Esophagus (tissue), 2 donors: Measurements from ENCODE around the gene LMO1. TPM values are rescaled to one million over a fixed set of nuclear protein-coding genes. Genes with fewer than 3 reads are reported as not detected.

Experiments
- H3K27ac ChIP-seq, 2 donors: one replicate each; pipeline ENCODE4 v1.5.1; 2013; ENCODE audit warnings: low read depth in 2 of 2, mild to moderate bottlenecking in 2 of 2, inconsistent platforms in 1 of 2, low read length in 1 of 2, moderate library complexity in 1 of 2
- H3K27me3 ChIP-seq, 2 donors: one replicate each; pipeline ENCODE4 v1.6.1; 2013; ENCODE audit warnings: low read length in 2 of 2, control low read depth in 1 of 2, mild to moderate bottlenecking in 1 of 2; ENCODE audit not compliant: insufficient read depth in 2 of 2, control insufficient read depth in 1 of 2
- H3K36me3 ChIP-seq, 2 donors: one replicate each; pipeline ENCODE4 v1.6.1; 2013; ENCODE audit warnings: low read length in 1 of 2; ENCODE audit not compliant: control insufficient read depth in 2 of 2, insufficient read depth in 2 of 2
- H3K4me1 ChIP-seq, 2 donors: one replicate each; pipeline ENCODE4 v1.6.1; 2013; ENCODE audit warnings: low read length in 1 of 2; ENCODE audit not compliant: control insufficient read depth in 2 of 2, insufficient read depth in 2 of 2
- H3K4me3 ChIP-seq, 2 donors: one replicate each; pipeline ENCODE4 v1.5.1; 2013; ENCODE audit warnings: low read length in 2 of 2, mild to moderate bottlenecking in 2 of 2, low read depth in 1 of 2, moderate library complexity in 1 of 2
- H3K9me3 ChIP-seq, 2 donors: one replicate each; pipeline ENCODE4 v1.6.1; 2013; ENCODE audit warnings: mild to moderate bottlenecking in 2 of 2, low read depth in 1 of 2, low read length in 1 of 2, moderate library complexity in 1 of 2; ENCODE audit not compliant: control insufficient read depth in 2 of 2, insufficient read depth in 1 of 2
- WGBS, 2 donors: extraction: QIAGEN DNeasy Blood & Tissue Kit; methylation state at CpG; one replicate each; pipeline ENCODE4 v1.1.7; 2013; 5-methylcytosine and 5-hydroxymethylcytosine counted together
- polyA plus RNA-seq, 2 donors: library from polyadenylated mRNA; stranded (reverse); fragments of 200-250 nt; gene quantifications; one replicate each; pipeline ENCODE4 v1.2.3, GENCODE V29; 2013
- donor health status: healthy with polysubstance abuse.
- donor health status: Bipolar disorder and iron deficiency.

LMO1 gene
- polyA plus RNA-seq, 2 donors, result 0.06 to 0.08 TPM

DNA sequence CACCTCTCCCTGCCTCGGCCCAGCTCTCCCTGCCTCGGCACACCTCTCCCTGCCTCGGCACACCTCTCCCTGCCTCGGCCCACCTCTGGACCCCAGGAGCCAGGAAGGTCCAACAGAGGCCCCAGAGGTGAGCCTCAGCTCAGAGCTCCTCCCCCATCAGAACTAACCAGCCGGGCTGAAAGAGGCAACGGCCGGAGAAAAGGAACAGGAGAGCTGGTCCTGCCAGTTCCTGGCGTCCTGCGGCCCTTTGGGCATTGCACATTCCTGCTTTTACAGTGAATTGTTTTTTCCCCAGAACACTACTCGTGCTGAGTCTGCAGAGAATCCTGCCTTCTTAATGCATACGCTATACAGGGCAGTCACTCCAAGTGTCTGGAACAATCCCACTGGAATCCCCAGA, 45.8 kb downstream of the LMO1 start:
- H3K4me1 ChIP-seq, result peaks cover 0 to 6% of the 10 kb centered on the region in 2 donors
- no peak overlapping the region for H3K27ac ChIP-seq
- H3K9me3 ChIP-seq, result no peaks in the 10 kb centered on the region
- no peaks in the 10 kb centered on the region for H3K36me3 ChIP-seq
- H3K4me3 ChIP-seq, result no peak overlapping the region
- 75 to 77% methylated on average over 11 of the region's 11 CpGs for WGBS, 2 donors
- no peaks in the 10 kb centered on the region for H3K27me3 ChIP-seq

GRCh38 chr11:8217136-8217535, 46.5 kb downstream of the LMO1 start:
- Histone ChIP-seq H3K9me3 (no peaks in the 10 kb centered on the region), H3K4me1 (peaks cover 0 to 6% of the 10 kb centered on the region in 2 donors), H3K36me3 (no peaks in the 10 kb centered on the region), H3K4me3 (no peak overlapping the region), H3K27me3 (no peaks in the 10 kb centered on the region), H3K27ac (no peak overlapping the region)
- WGBS, 2 donors, result 77 to 85% methylated on average over 4 of the region's 4 CpGs

- WGBS, 2 donors, result 65 to 76% methylated on average over 4 of the region's 4 CpGs
- Histone ChIP-seq H3K27me3 (no peaks in the 10 kb centered on the region), H3K36me3 (no peaks in the 10 kb centered on the region), H3K9me3 (no peaks in the 10 kb centered on the region), H3K4me3 (no peak overlapping the region), H3K27ac (no peak overlapping the region), H3K4me1 (no peaks in the 10 kb centered on the region)
These were observed 50.3 kb downstream of the LMO1 start for GRCh38 chr11:8213376-8213775.

- no peak overlapping the region for H3K27ac ChIP-seq
- no peaks in the 10 kb centered on the region for H3K36me3 ChIP-seq
- WGBS, 2 donors, result 63 to 69% methylated on average over 4 of the region's 4 CpGs
- H3K4me3 ChIP-seq, result no peak overlapping the region
- H3K9me3 ChIP-seq, result no peaks in the 10 kb centered on the region
- no peaks in the 10 kb centered on the region for H3K4me1 ChIP-seq
- H3K27me3 ChIP-seq, result no peaks in the 10 kb centered on the region
These were observed 54.4 kb downstream of the LMO1 start for GRCh38 chr11:8209208-8209807.

DNA sequence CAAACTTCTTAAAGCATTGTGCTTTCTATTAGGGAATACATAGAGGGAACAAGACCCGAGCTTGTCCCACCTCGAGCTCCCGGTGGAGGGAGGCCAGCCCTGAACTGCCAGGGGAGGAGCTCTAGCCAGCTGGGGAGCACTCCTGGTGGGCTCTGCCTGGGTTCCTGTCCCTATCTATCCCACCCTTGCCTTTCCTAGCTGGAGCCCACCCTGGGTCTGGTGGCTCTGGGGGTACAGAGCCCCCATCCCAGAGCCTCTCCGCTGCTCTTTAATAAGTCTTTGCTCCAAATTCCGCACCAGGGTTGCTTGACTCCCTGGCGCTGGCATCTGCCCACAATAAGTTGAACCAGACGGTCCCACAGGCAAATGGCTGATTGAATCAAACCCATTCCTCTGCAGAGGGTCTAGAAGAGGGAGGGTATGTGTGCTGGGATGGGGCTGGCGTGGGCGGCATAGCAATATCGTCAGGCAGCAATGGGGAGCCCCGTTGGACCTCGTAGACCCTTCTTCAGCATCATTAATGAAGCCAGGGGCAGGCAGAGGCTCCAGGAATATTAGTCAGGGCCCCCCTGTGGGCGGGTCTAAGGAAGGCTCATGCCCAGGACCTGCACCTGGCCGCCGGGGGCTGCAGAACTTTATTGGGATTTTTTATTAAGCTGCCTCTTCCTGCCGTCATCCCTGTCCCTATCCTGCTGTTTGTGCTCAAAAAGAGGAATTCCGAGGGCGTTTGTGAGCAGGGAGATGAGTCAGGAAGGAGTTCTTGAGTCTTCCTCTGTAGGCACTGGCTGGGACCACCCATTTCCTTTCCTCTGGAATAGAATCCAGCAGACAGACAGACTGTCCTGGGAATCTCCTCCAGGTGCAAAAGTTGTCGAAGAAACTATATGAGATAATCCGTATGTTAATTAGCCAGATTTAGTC, 56.3 kb downstream of the LMO1 start:
- no peaks in the 10 kb centered on the region for H3K27me3 ChIP-seq
- 57 to 60% methylated on average over 20 of the region's 20 CpGs for WGBS, 2 donors
- no peaks in the 10 kb centered on the region for H3K4me1 ChIP-seq
- H3K4me3 ChIP-seq, result no peak overlapping the region
- H3K9me3 ChIP-seq, result no peaks in the 10 kb centered on the region
- H3K27ac ChIP-seq, result no peak overlapping the region
- H3K36me3 ChIP-seq, result no peaks in the 10 kb centered on the region

- 32 to 47% methylated on average over 31 of the region's 31 CpGs for WGBS, 2 donors
- Histone ChIP-seq H3K4me3 (no peak overlapping the region), H3K36me3 (no peaks in the 10 kb centered on the region), H3K9me3 (no peaks in the 10 kb centered on the region), H3K27me3 (no peaks in the 10 kb centered on the region), H3K27ac (no peak overlapping the region), H3K4me1 (no peaks in the 10 kb centered on the region)
These were observed 57.2 kb downstream of the LMO1 start for GRCh38 chr11:8206251-8207079.

GRCh38 chr11:8205566-8205965, 58.1 kb downstream of the LMO1 start:
- 90 to 92% methylated on average over 8 of the region's 8 CpGs for WGBS, 2 donors

DNA sequence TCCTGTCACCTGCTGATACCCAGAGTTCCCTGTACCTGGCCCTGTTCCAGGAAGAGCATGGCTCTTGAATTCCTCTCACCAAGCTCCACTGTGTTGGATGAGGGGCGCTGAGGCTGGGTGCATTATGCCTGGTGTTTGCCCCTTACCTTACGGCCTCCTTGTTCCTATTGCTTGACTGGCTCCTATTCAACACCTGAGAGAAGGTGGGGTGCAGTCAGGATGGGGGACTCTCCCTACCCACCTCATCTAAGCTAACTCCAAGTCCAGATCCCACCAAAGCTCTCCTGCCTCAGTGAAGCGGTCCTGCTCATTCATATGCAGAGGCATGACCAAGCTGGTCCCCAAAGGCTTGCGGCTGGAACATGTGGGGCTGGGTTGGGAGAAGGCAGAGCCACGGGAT, 59.1 kb downstream of the LMO1 start:
- WGBS, 2 donors, result 52 to 60% methylated on average over 5 of the region's 5 CpGs
- Histone ChIP-seq H3K4me3 (no peak overlapping the region), H3K9me3 (no peaks in the 10 kb centered on the region), H3K27me3 (no peaks in the 10 kb centered on the region), H3K4me1 (no peaks in the 10 kb centered on the region), H3K27ac (no peak overlapping the region), H3K36me3 (no peaks in the 10 kb centered on the region)

More at GRCh38 chr11:8205566-8205965, 58.1 kb downstream of the LMO1 start:
- no peaks in the 10 kb centered on the region for H3K27me3 ChIP-seq
- no peaks in the 10 kb centered on the region for H3K36me3 ChIP-seq
- H3K9me3 ChIP-seq, result no peaks in the 10 kb centered on the region
- no peak overlapping the region for H3K27ac ChIP-seq
- H3K4me1 ChIP-seq, result no peaks in the 10 kb centered on the region
- no peak overlapping the region for H3K4me3 ChIP-seq

GRCh38 chr11:8204025-8204424, 59.7 kb downstream of the LMO1 start:
- no peaks in the 10 kb centered on the region for H3K27me3 ChIP-seq

More at GRCh38 chr11:8204025-8204424, 59.7 kb downstream of the LMO1 start:
- no peaks in the 10 kb centered on the region for H3K36me3 ChIP-seq
- H3K4me3 ChIP-seq, result no peak overlapping the region
- H3K27ac ChIP-seq, result no peak overlapping the region
- no peaks in the 10 kb centered on the region for H3K4me1 ChIP-seq
- WGBS, 2 donors, result 65 to 71% methylated on average over 5 of the region's 5 CpGs
- no peaks in the 10 kb centered on the region for H3K9me3 ChIP-seq
